Measurements from ENCODE around the gene MFN2. TPM values are rescaled to one million over a fixed set of nuclear protein-coding genes. Genes with fewer than 3 reads are reported as not detected.

The MFN2 gene
- polyA plus RNA-seq, 1 donor from 2014 or later, result 64.9 TPM

DNA sequence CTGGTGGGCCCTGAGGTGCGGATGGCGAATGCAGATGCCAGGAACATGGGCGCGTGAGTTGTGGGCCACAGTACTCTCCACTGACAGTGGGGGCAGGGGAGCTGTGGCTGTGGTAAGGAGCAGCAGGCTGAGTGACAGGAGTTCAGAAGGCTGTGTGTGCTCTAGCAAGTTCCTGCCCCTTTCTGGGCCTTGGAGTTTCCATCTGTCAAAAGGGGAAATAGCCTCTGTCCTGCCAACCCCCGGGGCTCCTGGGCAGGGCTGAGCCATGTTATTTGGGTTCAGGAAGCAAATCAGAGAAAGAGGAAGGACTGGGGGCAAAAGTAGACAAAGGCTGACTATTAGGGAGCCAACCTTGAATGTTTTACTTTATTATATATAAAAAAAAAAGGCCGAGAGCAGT lies 19.5 kb upstream of the MFN2 start:
- no peaks in the 10 kb centered on the region for H3K9me2 ChIP-seq (ENCODE audit: insufficient read depth, low read length)
- no peaks in the 10 kb centered on the region for H3K9me3 ChIP-seq (ENCODE audit: low read length)
- H3K36me3 ChIP-seq (ENCODE audit: insufficient read depth, low read length), result no peaks in the 10 kb centered on the region
- no peak overlapping the region for H2AFZ ChIP-seq (ENCODE audit: low read depth, low read length)
- H4K20me1 ChIP-seq (ENCODE audit: insufficient read depth), result no peaks in the 10 kb centered on the region
- no peaks in the 10 kb centered on the region for H3K27me3 ChIP-seq (ENCODE audit: insufficient read depth, low read depth, low read length)
- no peak overlapping the region for H3K4me2 ChIP-seq (ENCODE audit: low read length)
- H3K4me3 ChIP-seq (ENCODE audit: low read length), result no peak overlapping the region
- no peak for TF ChIP-seq MXI1 (conservative IDR thresholded peaks at IDR 0.05; ENCODE audit: poor library complexity, severe bottlenecking)
- TF ChIP-seq CTCF (IDR thresholded peaks at IDR 0.05; ENCODE audit: poor library complexity, severe bottlenecking), result no peak
- no peak for TF ChIP-seq POLR2AphosphoS5 (IDR thresholded peaks at IDR 0.05)
- no peak for TF ChIP-seq RAD21 (conservative IDR thresholded peaks at IDR 0.05)
- no peak for TF ChIP-seq TAF1 (IDR thresholded peaks at IDR 0.05; ENCODE audit: low read depth)
- TF ChIP-seq SMC3 (conservative IDR thresholded peaks at IDR 0.05; ENCODE audit: poor library complexity), result no peak
- TF ChIP-seq REST (IDR thresholded peaks at IDR 0.05; ENCODE audit: borderline replicate concordance), result no peak
- no peak for TF ChIP-seq EP300 (conservative IDR thresholded peaks at IDR 0.05; ENCODE audit: poor library complexity, severe bottlenecking)
- TF ChIP-seq EZH2 (IDR thresholded peaks at IDR 0.05; ENCODE audit: borderline replicate concordance, insufficient read depth, low read length, poor library complexity, severe bottlenecking), result no peak
- H3K27ac ChIP-seq (ENCODE audit: low read length), result no peak overlapping the region
- no peaks in the 10 kb centered on the region for H3K79me2 ChIP-seq (replicated peaks; ENCODE audit: insufficient read depth, low read length)
- no peaks in the 10 kb centered on the region for H3F3A ChIP-seq (ENCODE audit: insufficient read depth, low read length, poor library complexity, severe bottlenecking)
- no peak overlapping the region for H3K9ac ChIP-seq (ENCODE audit: low read length)

DNA sequence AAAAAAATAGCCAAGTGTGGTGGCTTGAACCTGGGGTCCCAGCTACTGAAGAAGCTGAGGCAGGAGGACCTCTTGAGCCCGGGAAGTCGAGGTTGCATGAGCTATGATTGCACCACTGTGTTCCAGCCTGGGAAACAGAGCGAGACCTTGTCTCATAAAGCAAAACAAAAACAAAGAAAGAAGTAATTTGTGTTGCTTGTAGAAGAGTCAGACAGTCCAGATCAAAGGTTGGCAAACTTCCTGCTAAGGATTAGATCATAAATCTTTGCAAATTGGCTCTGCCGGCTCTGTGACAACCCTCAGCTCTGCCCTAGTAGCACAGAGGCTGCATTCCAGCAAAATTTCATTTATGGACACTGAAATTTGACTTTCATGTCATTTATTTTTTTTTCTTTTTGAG lies 19.0 kb upstream of the MFN2 start:
- H4K20me1 ChIP-seq (ENCODE audit: insufficient read depth), result no peaks in the 10 kb centered on the region
- no peak overlapping the region for H3K27ac ChIP-seq (ENCODE audit: low read length)
- no peak overlapping the region for H3K9ac ChIP-seq (ENCODE audit: low read length)
- no peak overlapping the region for H3K4me3 ChIP-seq (ENCODE audit: low read length)
- no peaks in the 10 kb centered on the region for H3F3A ChIP-seq (ENCODE audit: insufficient read depth, low read length, poor library complexity, severe bottlenecking)
- H2AFZ ChIP-seq (ENCODE audit: low read depth, low read length), result no peak overlapping the region
- TF ChIP-seq SMC3 (conservative IDR thresholded peaks at IDR 0.05; ENCODE audit: poor library complexity) (no peak), EP300 (conservative IDR thresholded peaks at IDR 0.05; ENCODE audit: poor library complexity, severe bottlenecking) (no peak), MXI1 (conservative IDR thresholded peaks at IDR 0.05; ENCODE audit: poor library complexity, severe bottlenecking) (no peak), REST (IDR thresholded peaks at IDR 0.05; ENCODE audit: borderline replicate concordance) (no peak), POLR2AphosphoS5 (IDR thresholded peaks at IDR 0.05) (no peak), CTCF (IDR thresholded peaks at IDR 0.05; ENCODE audit: poor library complexity, severe bottlenecking) (no peak), EZH2 (IDR thresholded peaks at IDR 0.05; ENCODE audit: borderline replicate concordance, insufficient read depth, low read length, poor library complexity, severe bottlenecking) (no peak), RAD21 (conservative IDR thresholded peaks at IDR 0.05) (no peak), TAF1 (IDR thresholded peaks at IDR 0.05; ENCODE audit: low read depth) (no peak)
- no peaks in the 10 kb centered on the region for H3K79me2 ChIP-seq (replicated peaks; ENCODE audit: insufficient read depth, low read length)
- H3K36me3 ChIP-seq (ENCODE audit: insufficient read depth, low read length), result no peaks in the 10 kb centered on the region
- no peak overlapping the region for H3K4me2 ChIP-seq (ENCODE audit: low read length)
- H3K9me3 ChIP-seq (ENCODE audit: low read length), result no peaks in the 10 kb centered on the region
- H3K9me2 ChIP-seq (ENCODE audit: insufficient read depth, low read length), result no peaks in the 10 kb centered on the region
- H3K27me3 ChIP-seq (ENCODE audit: insufficient read depth, low read depth, low read length), result no peaks in the 10 kb centered on the region

All from neural cell (in vitro differentiated cells).